ENCODE results near the gene GATM. TPM values are rescaled to one million over a fixed set of nuclear protein-coding genes. Genes with fewer than 3 reads are reported as not detected.

Gene GATM
- polyA plus RNA-seq, 1 experiment: 0.07 TPM

DNA sequence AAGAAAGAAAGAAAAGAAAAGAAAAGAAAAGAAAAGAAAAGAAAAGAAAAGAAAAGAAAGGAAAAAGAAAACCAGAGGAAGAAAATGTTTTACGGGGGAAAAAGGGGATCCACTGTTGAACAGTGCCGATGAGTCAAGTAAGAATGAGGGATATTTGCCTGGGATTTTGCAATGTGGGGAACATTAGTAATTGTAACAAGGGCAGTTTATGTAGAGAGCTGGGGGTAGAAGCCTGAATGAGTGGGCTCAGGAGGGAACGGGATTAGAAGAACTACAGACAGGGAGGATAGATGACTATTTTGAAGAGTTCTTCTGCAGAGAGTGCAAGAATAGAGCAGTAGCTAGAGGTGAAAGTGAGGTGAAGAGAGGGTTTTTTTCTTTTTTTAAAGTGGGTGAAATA is 28.7 kb downstream of the GATM start:
- TF ChIP-seq, protein P1, sequence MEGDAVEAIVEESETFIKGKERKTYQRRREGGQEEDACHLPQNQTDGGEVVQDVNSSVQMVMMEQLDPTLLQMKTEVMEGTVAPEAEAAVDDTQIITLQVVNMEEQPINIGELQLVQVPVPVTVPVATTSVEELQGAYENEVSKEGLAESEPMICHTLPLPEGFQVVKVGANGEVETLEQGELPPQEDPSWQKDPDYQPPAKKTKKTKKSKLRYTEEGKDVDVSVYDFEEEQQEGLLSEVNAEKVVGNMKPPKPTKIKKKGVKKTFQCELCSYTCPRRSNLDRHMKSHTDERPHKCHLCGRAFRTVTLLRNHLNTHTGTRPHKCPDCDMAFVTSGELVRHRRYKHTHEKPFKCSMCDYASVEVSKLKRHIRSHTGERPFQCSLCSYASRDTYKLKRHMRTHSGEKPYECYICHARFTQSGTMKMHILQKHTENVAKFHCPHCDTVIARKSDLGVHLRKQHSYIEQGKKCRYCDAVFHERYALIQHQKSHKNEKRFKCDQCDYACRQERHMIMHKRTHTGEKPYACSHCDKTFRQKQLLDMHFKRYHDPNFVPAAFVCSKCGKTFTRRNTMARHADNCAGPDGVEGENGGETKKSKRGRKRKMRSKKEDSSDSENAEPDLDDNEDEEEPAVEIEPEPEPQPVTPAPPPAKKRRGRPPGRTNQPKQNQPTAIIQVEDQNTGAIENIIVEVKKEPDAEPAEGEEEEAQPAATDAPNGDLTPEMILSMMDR (IDR thresholded peaks at IDR 0.05; ENCODE audit: low read depth, low read length): no peak
- H3K4me3 ChIP-seq (ENCODE audit: low read depth, low read length): no peak overlapping the region
- H3K27ac ChIP-seq (ENCODE audit: low read depth, low read length): no peak overlapping the region
- ChIA-PET POLR2A (no interaction called here), CTCF (no interaction called here)
- no peaks in the 10 kb centered on the region for H3K27me3 ChIP-seq (ENCODE audit: control insufficient read depth, insufficient read depth, low read length)
- H3K9me3 ChIP-seq (ENCODE audit: control insufficient read depth, insufficient read depth, low read length): no peaks in the 10 kb centered on the region
- no peak for DNase-seq (ENCODE audit: low read depth, low spot score)

DNA sequence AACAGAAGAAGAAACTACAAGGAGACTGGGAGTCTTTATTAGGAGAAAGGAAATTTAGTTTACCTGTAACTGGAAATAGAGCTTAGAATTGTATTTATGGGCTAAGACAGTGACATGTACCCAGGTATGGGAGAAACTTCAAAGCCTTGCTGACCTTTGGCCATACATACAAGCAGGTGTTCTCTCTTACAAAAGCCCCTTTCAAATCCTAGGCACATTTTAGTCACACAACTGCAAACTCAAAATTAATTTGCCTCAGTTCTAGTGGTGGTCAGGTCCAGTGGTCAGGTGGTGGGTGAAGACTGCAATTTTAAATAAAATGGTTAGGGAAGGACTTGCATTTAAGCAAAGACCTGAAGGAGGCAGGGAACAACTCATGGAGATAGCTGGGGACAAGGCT is 30.4 kb downstream of the GATM start:
- ChIA-PET CTCF (no interaction called here), POLR2A (no interaction called here)
- DNase-seq (ENCODE audit: low read depth, low spot score): no peak
- H3K4me3 ChIP-seq (ENCODE audit: low read depth, low read length): no peak overlapping the region
- H3K9me3 ChIP-seq (ENCODE audit: control insufficient read depth, insufficient read depth, low read length): no peaks in the 10 kb centered on the region
- TF ChIP-seq, protein P1 (IDR thresholded peaks at IDR 0.05; ENCODE audit: low read depth, low read length): no peak
- H3K27me3 ChIP-seq (ENCODE audit: control insufficient read depth, insufficient read depth, low read length): no peaks in the 10 kb centered on the region
- no peak overlapping the region for H3K27ac ChIP-seq (ENCODE audit: low read depth, low read length)

GRCh38 chr15:45347033-45347432 is 31.3 kb downstream of the GATM start:
- Histone ChIP-seq H3K27me3 (ENCODE audit: control insufficient read depth, insufficient read depth, low read length) (no peaks in the 10 kb centered on the region), H3K4me3 (ENCODE audit: low read depth, low read length) (no peak overlapping the region), H3K27ac (ENCODE audit: low read depth, low read length) (no peak overlapping the region), H3K9me3 (ENCODE audit: control insufficient read depth, insufficient read depth, low read length) (no peaks in the 10 kb centered on the region)
- CTCF ChIA-PET: no interaction called here
- TF ChIP-seq, protein P1 (IDR thresholded peaks at IDR 0.05; ENCODE audit: low read depth, low read length): no peak
- POLR2A ChIA-PET: no interaction called here
- DNase-seq (ENCODE audit: low read depth, low spot score): no peak

DNA sequence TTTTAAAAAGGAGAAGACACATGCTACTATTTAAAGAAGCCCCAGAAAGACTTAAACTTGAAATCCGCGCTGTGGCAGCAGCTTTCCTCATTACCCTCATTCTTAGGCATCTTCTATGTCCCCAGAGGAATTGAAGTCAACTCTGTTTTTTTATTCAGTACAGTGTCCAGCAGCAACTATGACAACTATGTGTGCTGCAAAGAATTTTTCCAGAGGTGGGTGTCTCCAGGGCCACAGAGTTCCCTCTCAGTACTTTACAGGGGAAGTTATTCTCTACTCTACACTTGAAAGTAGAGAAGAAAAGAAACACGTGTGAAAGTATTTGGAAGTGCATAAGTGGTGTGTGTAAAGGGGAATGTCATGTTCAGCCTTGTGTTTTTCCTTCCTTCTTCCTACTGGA is 32.0 kb downstream of the GATM start:
- Histone ChIP-seq H3K9me3 (ENCODE audit: control insufficient read depth, insufficient read depth, low read length) (no peaks in the 10 kb centered on the region), H3K27ac (ENCODE audit: low read depth, low read length) (no peak overlapping the region), H3K4me3 (ENCODE audit: low read depth, low read length) (no peak overlapping the region), H3K27me3 (ENCODE audit: control insufficient read depth, insufficient read depth, low read length) (no peaks in the 10 kb centered on the region)
- ChIA-PET CTCF (no interaction called here), POLR2A (no interaction called here)
- TF ChIP-seq, protein P1 (IDR thresholded peaks at IDR 0.05; ENCODE audit: low read depth, low read length): no peak
- DNase-seq (ENCODE audit: low read depth, low spot score): no peak

- H3K27me3 ChIP-seq (ENCODE audit: control insufficient read depth, insufficient read depth, low read length): no peaks in the 10 kb centered on the region
- H3K27ac ChIP-seq (ENCODE audit: low read depth, low read length): no peak overlapping the region
- no peak overlapping the region for H3K4me3 ChIP-seq (ENCODE audit: low read depth, low read length)
- no peak for DNase-seq (ENCODE audit: low read depth, low spot score)
- no peaks in the 10 kb centered on the region for H3K9me3 ChIP-seq (ENCODE audit: control insufficient read depth, insufficient read depth, low read length)
- TF ChIP-seq, protein P1 (IDR thresholded peaks at IDR 0.05; ENCODE audit: low read depth, low read length): no peak
- CTCF ChIA-PET: no interaction called here
- POLR2A ChIA-PET: no interaction called here
These were observed 35.0 kb downstream of the GATM start for GRCh38 chr15:45343258-45343860.

Data from AG04450 (cell line).